Stimulated activated CD8-positive, alpha-beta memory T cell treated with anti-CD3 and anti-CD28 coated beads, Interleukin-4, amount 100 ng/mL, for 4 hours (primary cell): ENCODE measurements around the gene PDGFB.

Source experiments
- DNase-seq, 2 donors: peaks; one replicate each; pipeline ENCODE4 v3.0.0-alpha.2; 2020; ENCODE audit warnings: low read depth in 2 of 2, low spot score in 1 of 2

Gene PDGFB

DNA sequence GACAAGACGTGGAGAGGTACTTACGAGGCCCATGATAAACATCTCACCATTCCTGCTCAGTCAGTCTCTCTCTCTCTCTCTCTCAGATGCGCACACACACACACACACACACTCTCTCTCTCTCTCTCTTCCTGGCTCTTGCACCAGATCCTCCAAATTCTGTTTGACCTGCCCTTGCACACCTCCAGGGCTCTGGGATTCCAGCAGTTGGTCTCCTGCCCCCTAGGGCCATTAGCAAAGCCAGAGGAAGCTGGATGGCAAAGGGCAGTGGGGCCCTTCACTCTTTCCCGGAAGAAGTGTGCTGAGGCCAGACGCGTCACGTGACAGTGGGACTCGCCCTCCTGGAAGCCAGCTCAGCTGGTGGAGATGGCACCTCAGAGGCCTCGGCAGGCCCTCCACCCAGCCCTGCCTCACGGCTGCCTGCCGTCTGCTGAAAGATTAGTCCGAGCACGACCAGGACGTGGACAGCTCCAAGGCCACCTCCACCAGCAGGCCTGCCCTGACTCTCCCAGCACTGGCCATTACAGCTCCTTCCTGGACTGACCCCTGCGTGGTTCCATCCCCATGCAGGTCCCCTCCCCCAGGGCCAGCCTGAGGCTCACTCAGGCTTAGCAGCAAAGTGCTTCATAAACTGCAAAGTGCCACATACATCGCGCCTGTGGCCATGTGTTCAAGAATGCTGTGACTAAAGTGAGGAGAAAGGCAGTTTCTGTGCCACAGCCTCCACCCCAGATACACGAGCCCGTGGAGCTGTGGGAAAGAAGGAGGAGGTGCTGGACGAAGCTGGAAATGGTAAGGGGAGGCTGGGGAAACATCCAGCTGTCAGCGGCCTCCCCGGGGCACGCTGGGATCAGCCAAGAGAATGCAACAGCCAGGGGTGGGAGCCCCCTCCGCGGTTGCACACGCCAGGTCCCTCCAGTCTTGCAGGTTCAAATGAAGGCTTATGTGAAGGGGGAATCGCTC lies 3.7 kb downstream of the PDGFB start:
- DNase-seq: no peak

- no peak for DNase-seq
These were observed 5.0 kb downstream of the PDGFB start for GRCh38 chr22:39239561-39240423.

- DNase-seq: no peak
These were observed 5.7 kb downstream of the PDGFB start for GRCh38 chr22:39238966-39239505.

GRCh38 chr22:39238561-39238960 lies 6.2 kb downstream of the PDGFB start:
- DNase-seq: no peak

DNA sequence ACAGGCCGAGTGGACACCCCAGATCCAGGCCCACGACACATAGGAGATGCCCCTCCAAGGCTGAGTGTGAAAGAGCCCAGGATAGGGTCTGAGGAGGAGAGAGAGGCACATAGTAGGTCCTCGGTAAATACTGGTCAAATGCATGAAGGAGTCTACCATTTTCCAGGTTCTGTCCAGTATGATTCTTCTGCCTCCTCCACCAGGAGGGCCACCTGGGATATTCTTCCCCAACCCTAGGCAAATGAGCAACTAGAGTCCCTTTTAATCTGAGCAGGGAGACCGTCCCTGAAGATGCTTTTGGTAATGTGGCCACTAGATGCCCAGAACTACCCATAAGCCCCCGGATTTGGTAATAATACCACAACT lies 6.7 kb downstream of the PDGFB start:
- no peak for DNase-seq

DNA sequence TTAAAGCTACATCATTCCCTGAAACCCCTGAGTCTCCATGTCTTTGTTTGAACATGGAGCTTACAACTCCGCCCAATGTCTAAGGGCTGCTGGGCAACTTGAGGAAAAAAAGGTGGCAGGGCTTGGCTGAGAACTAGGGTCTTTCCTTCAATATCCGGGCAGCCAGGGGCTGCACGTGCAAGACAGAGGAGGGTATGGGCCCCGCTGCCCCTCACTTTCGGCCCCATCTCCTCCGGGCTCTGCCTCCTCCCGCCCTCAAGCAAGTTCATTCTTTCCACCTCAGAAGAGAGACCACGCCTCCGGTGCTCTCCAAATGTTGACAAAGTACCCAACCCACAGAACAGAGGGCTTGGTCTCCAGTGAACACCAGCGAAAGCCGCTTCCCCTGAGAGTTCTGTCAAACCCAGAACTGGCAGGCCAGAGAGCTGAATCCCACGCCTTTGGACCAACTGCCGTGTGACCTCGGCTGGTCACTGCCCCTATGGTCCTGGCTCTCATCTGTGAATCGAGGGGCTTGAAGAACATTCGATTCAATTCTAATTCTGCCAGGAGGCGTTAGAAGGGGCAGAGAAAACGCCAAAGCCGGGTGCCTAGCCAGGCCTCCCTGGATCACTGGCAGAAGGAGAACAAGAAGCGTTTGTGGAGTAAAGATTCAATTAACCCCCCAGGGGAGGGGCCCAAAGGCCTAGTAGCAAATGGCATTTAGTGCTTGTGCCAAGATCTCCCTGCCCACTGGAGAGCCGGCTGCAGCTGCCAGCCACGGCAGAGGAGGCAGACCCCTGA lies 7.3 kb downstream of the PDGFB start:
- DNase-seq: no peak

GRCh38 chr22:39236321-39237317 lies 8.2 kb downstream of the PDGFB start:
- peak in 1 of 2 donors; percentile 25 for DNase-seq

- no peak for DNase-seq
These were observed 9.7 kb downstream of the PDGFB start for GRCh38 chr22:39234867-39235687.

GRCh38 chr22:39234472-39234787 lies 10.4 kb downstream of the PDGFB start:
- DNase-seq: no peak

DNA sequence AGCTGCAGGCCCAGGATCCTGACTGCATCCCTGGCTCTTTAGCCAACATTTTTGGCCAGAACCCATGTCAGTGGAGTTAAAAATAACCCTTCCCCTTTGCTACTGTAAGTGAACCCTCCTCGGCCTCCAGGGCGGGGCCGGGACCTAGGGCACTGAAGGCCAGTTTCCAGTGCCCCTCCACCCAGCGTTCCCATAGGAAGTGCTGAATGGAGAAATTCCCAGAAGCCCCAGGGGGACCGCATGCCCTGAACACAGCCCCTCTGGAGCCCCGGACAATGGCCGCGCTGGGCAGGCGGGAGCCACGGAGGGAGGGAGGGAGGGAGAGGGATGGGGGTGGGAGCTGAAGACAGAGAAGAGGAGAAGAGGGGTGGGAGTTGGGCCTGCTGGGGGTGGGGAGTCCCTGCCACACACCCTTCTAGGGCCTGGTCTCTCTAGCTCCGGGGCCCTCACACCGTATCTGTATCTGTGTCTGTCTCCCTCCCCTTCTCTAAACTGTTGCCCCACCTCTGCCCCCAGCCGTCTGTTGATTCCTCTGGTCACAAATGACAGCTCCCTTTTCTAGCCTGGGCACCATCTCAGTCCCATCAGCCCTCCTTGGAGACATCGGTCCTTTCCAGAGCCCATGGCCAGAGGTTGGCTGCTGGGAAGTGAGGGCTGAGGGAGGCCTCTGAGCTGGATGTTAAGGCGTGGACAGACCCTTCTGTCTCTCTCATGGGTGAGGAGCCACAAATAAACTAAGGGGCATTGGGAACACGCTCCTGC lies 10.9 kb downstream of the PDGFB start:
- DNase-seq: no peak

GRCh38 chr22:39232806-39233709 lies 11.7 kb downstream of the PDGFB start:
- no peak for DNase-seq

GRCh38 chr22:39232246-39232645 lies 12.5 kb downstream of the PDGFB start:
- DNase-seq: no peak

GRCh38 chr22:39231197-39231950 lies 13.4 kb downstream of the PDGFB start:
- DNase-seq: no peak

- DNase-seq: no peak
These were observed 14.3 kb downstream of the PDGFB start for GRCh38 chr22:39230261-39231196.

GRCh38 chr22:39229688-39230260 lies 15.0 kb downstream of the PDGFB start:
- DNase-seq: no peak
